Keratinocyte (primary cell): ENCODE results near the gene OR1F1. TPM values are rescaled to one million over a fixed set of nuclear protein-coding genes. Genes with fewer than 3 reads are reported as not detected.

Source experiments
- DNase-seq: peaks from one replicate; pipeline ENCODE4 v3.0.0-alpha.2; 2011; ENCODE audit warnings: low read depth, missing footprints, low spot score
- FAIRE-seq: peaks from 2 replicates; lab custom pipeline; 2011; peaks lifted over from hg19 to GRCh38; lab: Jason Lieb, UNC
- H2AFZ ChIP-seq: 2 replicates; pipeline ENCODE4 v1.6.0; 2012; ENCODE audit warnings: low read length, control low read depth, inconsistent platforms; ENCODE audit not compliant: control insufficient read depth
- H3K27ac ChIP-seq: 2 replicates; pipeline ENCODE4 v1.5.1; 2011; ENCODE audit warnings: low read length; ENCODE audit not compliant: control insufficient read depth, insufficient read depth
- H3K27me3 ChIP-seq: 3 replicates; pipeline ENCODE4 v1.6.0; 2011; ENCODE audit warnings: low read length; ENCODE audit not compliant: control insufficient read depth, insufficient read depth; ENCODE audit errors: extremely low read depth
- H3K36me3 ChIP-seq, 2 experiments: 2 replicates in 1 of 2; 3 replicates in 1 of 2; pipeline ENCODE4 v1.5.1; 2011; ENCODE audit warnings: low read length in 2 of 2, mild to moderate bottlenecking in 1 of 2; ENCODE audit not compliant: control insufficient read depth in 2 of 2, insufficient read depth in 2 of 2; ENCODE audit errors: extremely low read depth in 1 of 2
- H3K4me1 ChIP-seq: 3 replicates; pipeline ENCODE4 v1.5.1; 2011; ENCODE audit warnings: low read length; ENCODE audit not compliant: control insufficient read depth, insufficient read depth; ENCODE audit errors: extremely low read depth
- H3K4me2 ChIP-seq: 3 replicates; pipeline ENCODE4 v1.6.0; 2011; ENCODE audit warnings: low read depth, low read length; ENCODE audit not compliant: control insufficient read depth, insufficient read depth; ENCODE audit errors: extremely low read depth
- H3K4me3 ChIP-seq, 3 experiments: fragments of 200-600 bp in 1 of 3; sonication (generic) in 1 of 3; 2 replicates in 2 of 3; 3 replicates in 1 of 3; pipeline ENCODE4 v1.5.1; 2011 to 2016; ENCODE audit warnings: low read length in 3 of 3, mild to moderate bottlenecking in 3 of 3, control low read depth in 2 of 3, inconsistent platforms in 1 of 3, low read depth in 1 of 3, mixed read lengths in 1 of 3, mixed run types in 1 of 3, moderate library complexity in 1 of 3; ENCODE audit not compliant: control insufficient read depth in 2 of 3, insufficient read depth in 2 of 3; ENCODE audit errors: extremely low read depth in 1 of 3
- H3K79me2 ChIP-seq: 2 replicates; pipeline ENCODE4 v1.6.0; 2012; ENCODE audit warnings: low read length; ENCODE audit not compliant: control insufficient read depth, insufficient read depth
- H3K9ac ChIP-seq: 3 replicates; pipeline ENCODE4 v1.6.0; 2011; ENCODE audit warnings: low read length; ENCODE audit not compliant: control insufficient read depth, insufficient read depth; ENCODE audit errors: extremely low read depth
- H3K9me1 ChIP-seq: 3 replicates; pipeline ENCODE4 v1.6.0; 2011; ENCODE audit warnings: low read length; ENCODE audit not compliant: control insufficient read depth, insufficient read depth; ENCODE audit errors: extremely low read depth
- H3K9me3 ChIP-seq: 2 replicates; pipeline ENCODE4 v1.5.1; 2012; ENCODE audit warnings: low read depth, low read length; ENCODE audit not compliant: control insufficient read depth
- H4K20me1 ChIP-seq: 3 replicates; pipeline ENCODE4 v1.6.0; 2011; ENCODE audit warnings: low read length; ENCODE audit not compliant: control insufficient read depth, insufficient read depth; ENCODE audit errors: extremely low read depth
- EZH2 ChIP-seq: IDR thresholded peaks from one replicate; pipeline ENCODE4 v1.6.1; 2012; ENCODE audit warnings: inconsistent platforms, mild to moderate bottlenecking, low read length, moderate library complexity
- dilution Hi-C: fragments of 300-500 bp; cut with MboI; formaldehyde crosslinking; loops from one replicate; pipeline ENCODE4 v1.7.0; 2020; ENCODE audit warnings: low sequenced_read_pairs; ENCODE audit not compliant: extremely low pct_ligation_motif_present
- polyA plus RNA-seq, 5 experiments: library from polyadenylated mRNA; depleted of rRNA in 3 of 5; stranded (reverse) in 3 of 5; stranded (forward) in 1 of 5; unstranded in 1 of 5; fragments of >200 nt; gene quantifications; 1 replicate in 1 of 5; 2 replicates in 3 of 5; 3 replicates in 1 of 5; pipeline versions ENCODE4 v1.2.1 to v1.2.3, GENCODE V29; 2011 to 2012; ENCODE audit warnings: missing spikeins in 2 of 5, low read depth in 1 of 5, low replicate concordance in 1 of 5
- TF ChIP-seq, protein P1 (sequence below), 3 experiments: IDR thresholded peaks in 1 of 3; conservative IDR thresholded peaks in 1 of 3; optimal IDR thresholded peaks in 1 of 3; 2 replicates in 2 of 3; 3 replicates in 1 of 3; pipeline versions ENCODE3 to v1.5.1; 2011; ENCODE audit warnings: low read length in 3 of 3, mild to moderate bottlenecking in 3 of 3, moderate library complexity in 2 of 3, control low read depth in 1 of 3, inconsistent platforms in 1 of 3; ENCODE audit not compliant: insufficient read depth in 2 of 3; ENCODE audit errors: extremely low read depth in 1 of 3

Gene OR1F1
- polyA plus RNA-seq, 1 donor (not counting 4 experiments of a cell fraction or from before 2014, with no cell fraction given): 0.51 TPM

DNA sequence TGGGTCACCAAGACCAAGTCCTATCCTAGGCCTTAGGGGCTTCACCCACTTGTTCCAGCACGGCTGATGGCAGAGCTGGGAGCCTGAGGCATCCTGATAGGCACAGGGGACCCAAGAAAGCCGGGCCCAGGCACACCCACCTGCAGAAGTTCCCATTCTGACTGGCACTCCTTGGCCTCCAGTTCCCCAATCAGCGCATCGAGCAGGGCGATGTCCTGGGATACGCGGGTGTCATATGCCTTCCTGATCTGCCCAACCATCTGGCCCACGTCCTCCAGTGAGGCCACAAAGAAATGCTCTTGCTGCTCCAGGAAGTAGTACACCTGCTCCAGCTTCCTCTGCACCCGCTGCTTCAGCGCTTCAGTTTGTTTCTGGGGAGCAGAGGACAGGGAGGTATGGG lies 58.9 kb downstream of the OR1F1 start:
- no peak for FAIRE-seq
- TF ChIP-seq, protein P1, sequence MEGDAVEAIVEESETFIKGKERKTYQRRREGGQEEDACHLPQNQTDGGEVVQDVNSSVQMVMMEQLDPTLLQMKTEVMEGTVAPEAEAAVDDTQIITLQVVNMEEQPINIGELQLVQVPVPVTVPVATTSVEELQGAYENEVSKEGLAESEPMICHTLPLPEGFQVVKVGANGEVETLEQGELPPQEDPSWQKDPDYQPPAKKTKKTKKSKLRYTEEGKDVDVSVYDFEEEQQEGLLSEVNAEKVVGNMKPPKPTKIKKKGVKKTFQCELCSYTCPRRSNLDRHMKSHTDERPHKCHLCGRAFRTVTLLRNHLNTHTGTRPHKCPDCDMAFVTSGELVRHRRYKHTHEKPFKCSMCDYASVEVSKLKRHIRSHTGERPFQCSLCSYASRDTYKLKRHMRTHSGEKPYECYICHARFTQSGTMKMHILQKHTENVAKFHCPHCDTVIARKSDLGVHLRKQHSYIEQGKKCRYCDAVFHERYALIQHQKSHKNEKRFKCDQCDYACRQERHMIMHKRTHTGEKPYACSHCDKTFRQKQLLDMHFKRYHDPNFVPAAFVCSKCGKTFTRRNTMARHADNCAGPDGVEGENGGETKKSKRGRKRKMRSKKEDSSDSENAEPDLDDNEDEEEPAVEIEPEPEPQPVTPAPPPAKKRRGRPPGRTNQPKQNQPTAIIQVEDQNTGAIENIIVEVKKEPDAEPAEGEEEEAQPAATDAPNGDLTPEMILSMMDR (optimal IDR thresholded peaks at IDR 0.05 in 1 of 3, IDR thresholded peaks at IDR 0.05 in 1 of 3, conservative IDR thresholded peaks at IDR 0.05 in 1 of 3; ENCODE audit: extremely low read depth in 1 of 3, insufficient read depth in 2 of 3, low read length in 3 of 3): no peak
- TF ChIP-seq EZH2: no peak
- dilution Hi-C loops: no loop called here

DNA sequence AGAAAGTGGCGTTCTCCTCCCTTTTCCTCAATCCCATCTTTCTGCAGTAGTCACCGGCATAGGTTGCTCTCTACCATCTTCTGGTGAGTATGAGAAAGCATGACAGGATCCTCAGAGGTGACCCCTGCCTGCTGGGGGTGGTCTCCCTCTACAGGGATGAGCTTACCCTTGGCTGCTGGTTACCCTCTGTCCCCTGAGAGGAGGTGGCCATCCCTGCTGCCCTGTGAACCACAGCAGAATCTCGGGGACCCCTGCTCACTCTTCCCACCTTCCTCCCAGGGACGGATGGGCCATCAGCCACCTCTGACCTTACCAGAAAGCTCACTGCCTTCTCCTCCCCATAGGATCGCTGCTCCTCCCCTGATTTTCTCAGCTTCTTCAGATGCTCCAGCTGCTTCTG lies 60.6 kb downstream of the OR1F1 start:
- Histone ChIP-seq H3K27ac (no peak overlapping the region), H2AFZ (no peak overlapping the region), H4K20me1 (no peaks in the 10 kb centered on the region), H3K4me1 (no peaks in the 10 kb centered on the region), H3K9ac (no peak overlapping the region), H3K27me3 (no peaks in the 10 kb centered on the region), H3K36me3 (no peaks in the 10 kb centered on the region), H3K9me3 (no peaks in the 10 kb centered on the region), H3K4me3 (no peak overlapping the region), H3K79me2 (no peaks in the 10 kb centered on the region), H3K9me1 (no peaks in the 10 kb centered on the region), H3K4me2 (no peak overlapping the region)
- DNase-seq (no peak), FAIRE-seq (no peak)
- dilution Hi-C loops: no loop called here
- TF ChIP-seq, protein P1 (optimal IDR thresholded peaks at IDR 0.05 in 1 of 3, IDR thresholded peaks at IDR 0.05 in 1 of 3, conservative IDR thresholded peaks at IDR 0.05 in 1 of 3; ENCODE audit: extremely low read depth in 1 of 3, insufficient read depth in 2 of 3, low read length in 3 of 3): no peak
- TF ChIP-seq EZH2: no peak

More for the DNA sequence above, 58.9 kb downstream of the OR1F1 start:
- H3K27ac ChIP-seq: no peak overlapping the region
- no peaks in the 10 kb centered on the region for H3K79me2 ChIP-seq
- H3K4me3 ChIP-seq: no peak overlapping the region
- H3K9me1 ChIP-seq: no peaks in the 10 kb centered on the region
- no peaks in the 10 kb centered on the region for H3K27me3 ChIP-seq
- H2AFZ ChIP-seq: no peak overlapping the region
- no peaks in the 10 kb centered on the region for H3K9me3 ChIP-seq
- no peaks in the 10 kb centered on the region for H3K4me1 ChIP-seq
- no peak for DNase-seq
- H3K4me2 ChIP-seq: no peak overlapping the region
- no peaks in the 10 kb centered on the region for H3K36me3 ChIP-seq
- no peaks in the 10 kb centered on the region for H4K20me1 ChIP-seq
- no peak overlapping the region for H3K9ac ChIP-seq
